Measurements from ENCODE around the gene CTSC. TPM values are rescaled to one million over a fixed set of nuclear protein-coding genes. Genes with fewer than 3 reads are reported as not detected.

CTSC gene
- total and polyA plus RNA-seq, 10 donors = 67.1 to 566 (median 253) TPM

DNA sequence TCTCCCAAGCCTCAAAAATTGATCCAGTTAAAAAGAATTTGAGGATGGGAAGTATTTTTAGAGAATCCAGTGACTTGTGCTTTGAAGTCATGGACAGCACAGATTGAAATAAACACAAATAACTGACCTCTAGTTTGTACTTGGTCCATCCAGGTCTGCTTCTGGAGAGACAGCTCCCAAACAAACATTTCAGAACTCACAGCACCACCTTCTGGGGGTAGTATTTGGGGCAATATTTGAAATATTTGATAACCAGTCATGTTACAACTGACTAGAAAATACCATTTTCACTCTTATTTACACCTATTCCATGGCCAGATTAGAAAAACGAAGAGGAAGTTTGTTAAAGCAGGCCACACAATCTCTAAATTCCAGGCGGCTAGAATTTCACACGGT is 56.2 kb downstream of the CTSC start:
- H3K9me3 ChIP-seq = no peaks in the 10 kb centered on the region
- WGBS, 5 donors = 64 to 86% (median 83%) methylated on average over 3 of the region's 3 CpGs
- H3K4me1 ChIP-seq = peaks cover 0 to 10% (median 0%) of the 10 kb centered on the region in 6 donors
- intact Hi-C loops (cut with DNase I; ENCODE audit: low total_unique reads) = no loop called here
- H3K27ac ChIP-seq = no peak overlapping the region
- peaks cover 0 to 10% (median 0%) of the 10 kb centered on the region in 6 donors for H3K36me3 ChIP-seq
- DNase-seq = no peak
- no peaks in the 10 kb centered on the region for H3K27me3 ChIP-seq (replicated peaks in 1 of 7)
- no peak overlapping the region for H3K4me3 ChIP-seq
- TF ChIP-seq POLR2AphosphoS5 (IDR thresholded peaks at IDR 0.05) (no peak), CTCF (IDR thresholded peaks at IDR 0.05 in 8 of 11, conservative IDR thresholded peaks at IDR 0.05 in 3 of 11) (no peak), POLR2A (IDR thresholded peaks at IDR 0.05) (no peak)

DNA sequence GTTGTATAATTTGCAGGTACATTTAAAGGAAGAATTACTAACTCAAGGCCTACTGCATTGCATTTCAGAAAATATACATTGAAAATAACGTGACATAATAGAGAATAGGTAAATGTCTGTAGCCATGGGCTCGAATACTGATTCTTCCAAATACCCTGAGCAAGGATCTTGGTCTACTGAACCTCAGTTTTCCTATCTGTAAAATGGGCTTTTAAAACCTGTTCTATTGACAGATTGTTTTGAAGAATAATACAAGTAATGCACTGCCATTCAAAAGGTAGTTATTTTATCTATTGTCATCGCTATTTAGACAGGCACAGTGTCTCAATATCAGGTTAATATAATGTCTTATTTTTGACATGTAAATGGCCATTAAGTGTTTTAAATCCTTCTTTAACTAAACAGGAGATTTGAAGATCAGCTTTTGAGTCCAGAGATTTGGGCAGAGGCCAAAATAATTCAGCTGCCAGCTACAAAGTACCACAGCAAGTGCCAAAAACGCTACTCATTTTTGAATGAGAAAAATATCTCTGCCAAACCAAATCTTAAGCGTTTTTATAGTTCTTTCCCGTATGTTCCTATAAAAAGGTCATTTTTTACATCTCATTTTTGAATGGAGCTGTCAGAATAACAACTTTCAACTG is 56.7 kb downstream of the CTSC start:
- no peak for DNase-seq
- H3K36me3 ChIP-seq = peaks cover 0 to 10% (median 0%) of the 10 kb centered on the region in 6 donors
- H3K27me3 ChIP-seq (replicated peaks in 1 of 7) = no peaks in the 10 kb centered on the region
- no peak overlapping the region for H3K4me3 ChIP-seq
- no peaks in the 10 kb centered on the region for H3K9me3 ChIP-seq
- H3K4me1 ChIP-seq = peaks cover 0 to 10% (median 0%) of the 10 kb centered on the region in 6 donors
- H3K27ac ChIP-seq = no peak overlapping the region
- no peak for TF ChIP-seq POLR2A (IDR thresholded peaks at IDR 0.05)
- TF ChIP-seq POLR2AphosphoS5 (IDR thresholded peaks at IDR 0.05) = no peak
- no peak for TF ChIP-seq CTCF (IDR thresholded peaks at IDR 0.05 in 8 of 11, conservative IDR thresholded peaks at IDR 0.05 in 3 of 11)
- intact Hi-C loops (cut with DNase I; ENCODE audit: low total_unique reads) = no loop called here
- WGBS, 5 donors = 80 to 92% (median 83%) methylated on average over 6 of the region's 6 CpGs

DNA sequence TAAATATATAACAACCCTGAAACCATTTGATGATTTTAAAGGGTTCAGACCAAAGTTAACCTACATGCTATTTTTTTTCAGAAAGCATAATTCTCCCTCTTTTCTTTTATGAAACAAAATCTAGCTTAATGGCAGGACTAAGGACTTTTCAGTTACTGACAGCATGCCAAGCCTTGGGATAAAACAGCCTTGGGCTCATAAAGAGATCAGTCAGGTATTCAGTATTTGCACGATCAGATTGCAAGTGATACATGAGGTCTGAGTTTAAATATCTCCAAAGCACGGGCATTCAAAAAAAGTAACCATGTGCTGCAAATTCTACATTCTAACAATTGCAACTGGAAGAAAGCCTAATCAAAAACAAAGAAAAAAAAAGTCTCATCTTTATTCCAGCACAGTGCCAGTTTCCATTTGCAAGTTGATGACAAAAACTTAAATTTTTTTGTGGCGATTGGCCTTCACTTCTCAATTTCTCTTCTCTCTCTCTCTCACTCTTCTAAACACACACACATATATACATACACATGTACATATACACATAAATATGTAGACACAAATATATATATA is 60.1 kb downstream of the CTSC start:
- Histone ChIP-seq H3K9me3 (no peaks in the 10 kb centered on the region), H3K36me3 (peaks cover 0 to 6% (median 0%) of the 10 kb centered on the region in 6 donors), H3K27me3 (replicated peaks in 1 of 7) (no peaks in the 10 kb centered on the region), H3K27ac (no peak overlapping the region), H3K4me3 (no peak overlapping the region), H3K4me1 (no peaks in the 10 kb centered on the region)
- no peak for DNase-seq
- intact Hi-C loops (cut with DNase I; ENCODE audit: low total_unique reads) = no loop called here
- 87 to 92% (median 89%) methylated on average over 3 of the region's 3 CpGs for WGBS, 5 donors
- TF ChIP-seq POLR2AphosphoS5 (IDR thresholded peaks at IDR 0.05) (no peak), POLR2A (IDR thresholded peaks at IDR 0.05) (no peak), CTCF (IDR thresholded peaks at IDR 0.05 in 8 of 11, conservative IDR thresholded peaks at IDR 0.05 in 3 of 11) (no peak)

- no peaks in the 10 kb centered on the region for H3K27me3 ChIP-seq (replicated peaks in 1 of 7)
- H3K27ac ChIP-seq = no peak overlapping the region
- no peaks in the 10 kb centered on the region for H3K4me1 ChIP-seq
- peaks cover 0 to 6% (median 0%) of the 10 kb centered on the region in 6 donors for H3K36me3 ChIP-seq
- no peak for DNase-seq
- no peaks in the 10 kb centered on the region for H3K9me3 ChIP-seq
- no peak overlapping the region for H3K4me3 ChIP-seq
- TF ChIP-seq POLR2A (IDR thresholded peaks at IDR 0.05) (no peak), CTCF (IDR thresholded peaks at IDR 0.05 in 8 of 11, conservative IDR thresholded peaks at IDR 0.05 in 3 of 11) (no peak), POLR2AphosphoS5 (IDR thresholded peaks at IDR 0.05) (no peak)
- WGBS, 5 donors = 88 to 99% (median 92%) methylated on average over 1 of the region's 1 CpG
- intact Hi-C loops (cut with DNase I; ENCODE audit: low total_unique reads) = no loop called here
Observed at GRCh38 chr11:88275636-88276035, 61.9 kb downstream of the CTSC start.

Data from spleen (tissue), 11 donors.